Fibroblast of lung (primary cell): ENCODE results near the gene NTSR1. TPM values are rescaled to one million over a fixed set of nuclear protein-coding genes. Genes with fewer than 3 reads are reported as not detected.

Experiments
- DNase-seq, 2 donors: peaks; one replicate each; pipeline versions ENCODE4 v3.0.0 to v3.0.0-alpha.2; 2010; ENCODE audit warnings: low read depth in 2 of 2
- H2AFZ ChIP-seq: 2 replicates; pipeline ENCODE4 v1.5.1; 2012; ENCODE audit warnings: low read length, control low read depth, inconsistent platforms
- H3K27ac ChIP-seq: 2 replicates; pipeline ENCODE4 v1.5.1; 2011; ENCODE audit warnings: low read length, control low read depth; ENCODE audit not compliant: insufficient read depth
- H3K27me3 ChIP-seq: 2 replicates; pipeline ENCODE4 v1.5.1; 2011; ENCODE audit warnings: mild to moderate bottlenecking, low read length; ENCODE audit not compliant: control insufficient read depth, insufficient read depth
- H3K36me3 ChIP-seq: 2 replicates; pipeline ENCODE4 v1.5.1; 2011; ENCODE audit warnings: low read length; ENCODE audit not compliant: control insufficient read depth, insufficient read depth
- H3K4me1 ChIP-seq: 2 replicates; pipeline ENCODE4 v1.5.1; 2011; ENCODE audit warnings: low read length; ENCODE audit not compliant: control insufficient read depth, insufficient read depth; ENCODE audit errors: extremely low read depth
- H3K4me2 ChIP-seq: 2 replicates; pipeline ENCODE4 v1.5.1; 2011; ENCODE audit warnings: low read length, control low read depth; ENCODE audit not compliant: insufficient read depth; ENCODE audit errors: extremely low read depth
- H3K4me3 ChIP-seq, 4 experiments: fragments of 200-600 bp in 1 of 4; sonication (generic) in 1 of 4; replicated peaks in 1 of 4; 2 replicates each; pipeline ENCODE4 v1.5.1; 2011 to 2016; ENCODE audit warnings: low read length in 4 of 4, low read depth in 3 of 4, mild to moderate bottlenecking in 3 of 4, control low read depth in 2 of 4, inconsistent platforms in 1 of 4, mixed read lengths in 1 of 4; ENCODE audit not compliant: insufficient read depth in 1 of 4; ENCODE audit errors: control extremely low read depth in 1 of 4
- H3K79me2 ChIP-seq: 2 replicates; pipeline ENCODE4 v1.5.1; 2012; ENCODE audit warnings: mild to moderate bottlenecking, low read length, inconsistent platforms; ENCODE audit not compliant: control insufficient read depth, insufficient read depth
- H3K9ac ChIP-seq: 2 replicates; pipeline ENCODE4 v1.5.1; 2011; ENCODE audit warnings: mild to moderate bottlenecking, low read length, control low read depth; ENCODE audit not compliant: insufficient read depth
- H3K9me3 ChIP-seq: 2 replicates; pipeline ENCODE4 v1.5.1; 2012; ENCODE audit warnings: low read depth, low read length; ENCODE audit not compliant: control insufficient read depth, insufficient read depth
- H4K20me1 ChIP-seq: 2 replicates; pipeline ENCODE4 v1.5.1; 2011; ENCODE audit warnings: low read length; ENCODE audit not compliant: control insufficient read depth, insufficient read depth; ENCODE audit errors: extremely low read depth
- CTCF ChIP-seq, 2 donors: IDR thresholded peaks in 1 of 2; conservative IDR thresholded peaks in 1 of 2; 1 replicate in 1 of 2; 2 replicates in 1 of 2; pipeline ENCODE4 v1.5.1; 2011 to 2012; ENCODE audit warnings: low read length in 2 of 2, control low read depth in 1 of 2, inconsistent platforms in 1 of 2, low read depth in 1 of 2, mild to moderate bottlenecking in 1 of 2
- EZH2 ChIP-seq: IDR thresholded peaks from 2 replicates; pipeline ENCODE4 v1.5.1; 2012; ENCODE audit warnings: low read length, control low read depth, mild to moderate bottlenecking; ENCODE audit errors: missing control alignments
- polyA plus RNA-seq, 2 donors: library from polyadenylated mRNA; depleted of rRNA in 1 of 2; stranded (reverse) in 1 of 2; unstranded in 1 of 2; fragments of >200 nt; gene quantifications; 2 replicates each; pipeline ENCODE4 v1.2.1, GENCODE V29; 2011 to 2012; ENCODE audit warnings: missing spikeins in 1 of 2
- total RNA-seq: library from RNA; depleted of rRNA; stranded (reverse); fragments of >200 nt; gene quantifications from 2 replicates; pipeline ENCODE4 v1.2.1, GENCODE V29; 2014

NTSR1 gene
- total and polyA plus RNA-seq, 2 donors (not counting 1 experiment from before 2014, with no cell fraction given) = 0.05 to 0.33 TPM

GRCh38 chr20:62768234-62768546 lies 59.6 kb downstream of the NTSR1 start:
- no peak overlapping the region for H3K9ac ChIP-seq

GRCh38 chr20:62768551-62769287 lies 60.1 kb downstream of the NTSR1 start:
- H2AFZ ChIP-seq = no peak overlapping the region
- no peaks in the 10 kb centered on the region for H3K79me2 ChIP-seq
- H3K27me3 ChIP-seq = peaks cover 9% of the 10 kb centered on the region
- no peak for TF ChIP-seq EZH2
- TF ChIP-seq CTCF (conservative IDR thresholded peaks at IDR 0.05 in 1 of 2, IDR thresholded peaks at IDR 0.05 in 1 of 2; ENCODE audit: low read depth in 1 of 2, low read length in 2 of 2) = no peak
- H3K36me3 ChIP-seq = no peaks in the 10 kb centered on the region
- DNase-seq = peak in 1 of 2 donors; percentile 78
- H3K9ac ChIP-seq = no peak overlapping the region
- no peaks in the 10 kb centered on the region for H4K20me1 ChIP-seq
- no peak overlapping the region for H3K27ac ChIP-seq
- H3K4me2 ChIP-seq = no peak overlapping the region
- no peak overlapping the region for H3K4me3 ChIP-seq
- no peaks in the 10 kb centered on the region for H3K4me1 ChIP-seq
- H3K9me3 ChIP-seq = no peaks in the 10 kb centered on the region

More at GRCh38 chr20:62768234-62768546, 59.6 kb downstream of the NTSR1 start:
- no peak overlapping the region for H3K4me3 ChIP-seq
- no peak overlapping the region for H3K4me2 ChIP-seq
- no peaks in the 10 kb centered on the region for H3K79me2 ChIP-seq
- no peak overlapping the region for H2AFZ ChIP-seq
- H3K27ac ChIP-seq = no peak overlapping the region
- H3K36me3 ChIP-seq = no peaks in the 10 kb centered on the region
- peaks cover 9% of the 10 kb centered on the region for H3K27me3 ChIP-seq
- DNase-seq = no peak
- TF ChIP-seq EZH2 (no peak), CTCF (conservative IDR thresholded peaks at IDR 0.05 in 1 of 2, IDR thresholded peaks at IDR 0.05 in 1 of 2; ENCODE audit: low read depth in 1 of 2, low read length in 2 of 2) (no peak)
- no peaks in the 10 kb centered on the region for H3K9me3 ChIP-seq
- H3K4me1 ChIP-seq = no peaks in the 10 kb centered on the region
- no peaks in the 10 kb centered on the region for H4K20me1 ChIP-seq

- H3K27me3 ChIP-seq = peaks cover 9% of the 10 kb centered on the region
Observed at GRCh38 chr20:62769346-62770071, 60.9 kb downstream of the NTSR1 start.

More at GRCh38 chr20:62769346-62770071, 60.9 kb downstream of the NTSR1 start:
- no peaks in the 10 kb centered on the region for H3K4me1 ChIP-seq
- no peaks in the 10 kb centered on the region for H3K9me3 ChIP-seq
- H3K36me3 ChIP-seq = no peaks in the 10 kb centered on the region
- DNase-seq = no peak
- H3K9ac ChIP-seq = no peak overlapping the region
- no peak overlapping the region for H3K27ac ChIP-seq
- no peaks in the 10 kb centered on the region for H3K79me2 ChIP-seq
- no peak for TF ChIP-seq EZH2
- TF ChIP-seq CTCF (conservative IDR thresholded peaks at IDR 0.05 in 1 of 2, IDR thresholded peaks at IDR 0.05 in 1 of 2; ENCODE audit: low read depth in 1 of 2, low read length in 2 of 2) = no peak
- no peak overlapping the region for H3K4me3 ChIP-seq
- no peak overlapping the region for H3K4me2 ChIP-seq
- H4K20me1 ChIP-seq = no peaks in the 10 kb centered on the region
- H2AFZ ChIP-seq = no peak overlapping the region
